Naive thymus-derived CD4-positive, alpha-beta T cell (primary cell): ENCODE results near the gene PASD1. TPM values are rescaled to one million over a fixed set of nuclear protein-coding genes. Genes with fewer than 3 reads are reported as not detected.

Experiments used
- ATAC-seq: fragments of 150-1000 bp; cut with Tn5 transposase; 2 replicates; pipeline ENCODE4 v1.10.0; 2021; ENCODE audit warnings: mild to moderate bottlenecking, moderate library complexity
- CTCF ChIA-PET: fragments of 350-600 bp; sonication (Branson Sonifier 250); formaldehyde crosslinking; loops from one replicate; lab custom pipeline; 2021; ENCODE audit warnings: antibody characterized with exemption; lab: Charles Lee
- POLR2A ChIA-PET: fragments of 350-600 bp; sonication (Branson Sonifier 250); formaldehyde crosslinking; loops from one replicate; lab custom pipeline; 2021; ENCODE audit warnings: antibody characterized with exemption, inconsistent platforms; lab: Charles Lee
- DNase-seq, 9 donors: peaks; one replicate each; pipeline versions ENCODE4 v3.0.0 to v3.0.0-alpha.2; 2020 to 2022; ENCODE audit warnings: mixed read lengths in 1 of 9
- H3K27ac ChIP-seq: one replicate; pipeline ENCODE4 v1.7.0; 2013; ENCODE audit warnings: mild to moderate bottlenecking, low read depth, low read length, moderate library complexity
- H3K27me3 ChIP-seq, 2 donors: one replicate each; pipeline ENCODE4 v1.7.0; 2013; ENCODE audit warnings: low read length in 2 of 2, mild to moderate bottlenecking in 2 of 2, moderate library complexity in 2 of 2; ENCODE audit not compliant: control insufficient read depth in 2 of 2, insufficient read depth in 2 of 2
- H3K36me3 ChIP-seq, 3 experiments: 1 replicate in 2 of 3; 2 replicates in 1 of 3; pipeline ENCODE4 v1.7.0; 2013; ENCODE audit warnings: low read length in 3 of 3, mild to moderate bottlenecking in 3 of 3, moderate library complexity in 1 of 3; ENCODE audit not compliant: insufficient read depth in 3 of 3, control insufficient read depth in 2 of 3
- H3K4me1 ChIP-seq, 2 donors: one replicate each; pipeline ENCODE4 v1.7.0; 2013; ENCODE audit warnings: low read length in 2 of 2, mild to moderate bottlenecking in 2 of 2, moderate library complexity in 1 of 2; ENCODE audit not compliant: control insufficient read depth in 2 of 2, insufficient read depth in 2 of 2
- H3K4me3 ChIP-seq: 2 replicates; pipeline ENCODE4 v1.7.0; 2013; ENCODE audit warnings: mild to moderate bottlenecking, low read length
- H3K9me3 ChIP-seq, 3 experiments: 1 replicate in 2 of 3; 2 replicates in 1 of 3; pipeline ENCODE4 v1.7.0; 2013; ENCODE audit warnings: low read length in 3 of 3; ENCODE audit not compliant: control insufficient read depth in 2 of 3
- H3K27ac Mint-ChIP-seq, 9 donors: one replicate each; pipeline ENCODE4 v1.8.0; 2020 to 2022; ENCODE audit warnings: mixed read lengths in 9 of 9, mild to moderate bottlenecking in 8 of 9, moderate library complexity in 5 of 9, inconsistent platforms in 2 of 9
- H3K27me3 Mint-ChIP-seq, 5 donors: one replicate each; pipeline ENCODE4 v1.8.0; 2021 to 2022; ENCODE audit warnings: mixed read lengths in 5 of 5, mild to moderate bottlenecking in 1 of 5
- H3K36me3 Mint-ChIP-seq, 5 donors: one replicate each; pipeline ENCODE4 v1.8.0; 2020 to 2022; ENCODE audit warnings: mixed read lengths in 5 of 5, mild to moderate bottlenecking in 3 of 5, inconsistent platforms in 1 of 5
- H3K4me1 Mint-ChIP-seq, 7 donors: one replicate each; pipeline ENCODE4 v1.8.0; 2020 to 2022; ENCODE audit warnings: mixed read lengths in 7 of 7, mild to moderate bottlenecking in 3 of 7, inconsistent platforms in 1 of 7
- H3K4me3 Mint-ChIP-seq, 10 donors: one replicate each; pipeline ENCODE4 v1.8.0; 2020 to 2022; ENCODE audit warnings: mild to moderate bottlenecking in 10 of 10, mixed read lengths in 10 of 10, moderate library complexity in 6 of 10, inconsistent platforms in 2 of 10
- H3K9me3 Mint-ChIP-seq, 11 donors: one replicate each; pipeline ENCODE4 v1.8.0; 2020 to 2022; ENCODE audit warnings: mixed read lengths in 11 of 11, mild to moderate bottlenecking in 4 of 11, inconsistent platforms in 1 of 11, moderate library complexity in 1 of 11
- intact Hi-C, 2 donors: fragments of 100-400 bp; cut with micrococcal nuclease; formaldehyde crosslinking; loops; one replicate each; pipeline ENCODE4 v1.15.1; 2023
- polyA plus RNA-seq, 2 donors: library from polyadenylated mRNA; unstranded; fragments of 300-500 nt; fragmentation: Illumina TruSeq; gene quantifications; one replicate each; pipeline ENCODE4 v1.2.3, GENCODE V29; 2021
- total RNA-seq, 6 experiments: library from RNA in 5 of 6; stranded (reverse) in 5 of 6; gene quantifications; 1 replicate in 5 of 6; 2 replicates in 1 of 6; pipeline ENCODE4 v1.2.3 and lab custom pipeline; 2021 to 2026

The PASD1 gene
- total RNA-seq (not detected), polyA plus RNA-seq (not detected), total RNA-seq (lab: John Stamatoyannopoulos, UW) (not detected)

GRCh38 chrX:151563449-151563848, at the start of gene PASD1:
TSS of gene PASD1 (plus strand) at chrX:151563675. CDS start at chrX:151601554, 37,879 bp downstream.
- Histone ChIP-seq H3K36me3 (no peaks in the 10 kb centered on the region), H3K9me3 (no peaks in the 10 kb centered on the region), H3K4me1 (no peaks in the 10 kb centered on the region), H3K27ac (no peak within 1 kb of the TSS), H3K4me3 (no peak within 1 kb of the TSS), H3K27me3 (no peaks in the 10 kb centered on the region)
- DNase-seq, result no peak
- H3K36me3 Mint-ChIP-seq, result no peaks in the 10 kb centered on the region
- ChIA-PET POLR2A (no interaction called here), CTCF (no interaction called here)
- no peaks in the 10 kb centered on the region for H3K27me3 Mint-ChIP-seq
- intact Hi-C loops, result no loop called here
- no peak within 1 kb of the TSS for H3K27ac Mint-ChIP-seq
- H3K4me1 Mint-ChIP-seq, result no peaks in the 10 kb centered on the region
- ATAC-seq, result no peak
- H3K4me3 Mint-ChIP-seq, result no peak within 1 kb of the TSS
- no peaks in the 10 kb centered on the region for H3K9me3 Mint-ChIP-seq

- Mint-ChIP-seq H3K9me3 (peaks cover 0 to 2% (median 0%) of the 10 kb centered on the region in 11 donors), H3K4me1 (peaks cover 0 to 2% (median 0%) of the 10 kb centered on the region in 7 donors), H3K27me3 (peaks cover 0 to 10% (median 6%) of the 10 kb centered on the region in 5 donors), H3K27ac (no peak overlapping the region), H3K36me3 (no peaks in the 10 kb centered on the region), H3K4me3 (no peak overlapping the region)
- Histone ChIP-seq H3K27ac (no peak overlapping the region), H3K4me3 (no peak overlapping the region), H3K27me3 (no peaks in the 10 kb centered on the region), H3K4me1 (no peaks in the 10 kb centered on the region), H3K9me3 (no peaks in the 10 kb centered on the region), H3K36me3 (no peaks in the 10 kb centered on the region)
- ATAC-seq (no peak), DNase-seq (no peak)
- intact Hi-C loops, result no loop called here
- POLR2A ChIA-PET, result no interaction called here
- CTCF ChIA-PET, result no interaction called here
Measured at GRCh38 chrX:151515237-151515636, 48.2 kb upstream of the PASD1 start.

- H3K4me1 Mint-ChIP-seq, result peaks cover 0 to 2% (median 0%) of the 10 kb centered on the region in 7 donors
- Histone ChIP-seq H3K4me1 (no peaks in the 10 kb centered on the region), H3K27me3 (no peaks in the 10 kb centered on the region), H3K27ac (no peak overlapping the region), H3K9me3 (no peaks in the 10 kb centered on the region), H3K4me3 (no peak overlapping the region), H3K36me3 (no peaks in the 10 kb centered on the region)
- peaks cover 0 to 2% (median 0%) of the 10 kb centered on the region in 11 donors for H3K9me3 Mint-ChIP-seq
- ChIA-PET POLR2A (no interaction called here), CTCF (no interaction called here)
- no peak overlapping the region for H3K27ac Mint-ChIP-seq
- H3K36me3 Mint-ChIP-seq, result no peaks in the 10 kb centered on the region
- no peak for ATAC-seq
- no peak for DNase-seq
- intact Hi-C loops, result no loop called here
- H3K27me3 Mint-ChIP-seq, result peaks cover 0 to 7% (median 6%) of the 10 kb centered on the region in 5 donors
- no peak overlapping the region for H3K4me3 Mint-ChIP-seq
Measured at GRCh38 chrX:151516538-151517187, 46.8 kb upstream of the PASD1 start.

- Histone ChIP-seq H3K36me3 (no peaks in the 10 kb centered on the region), H3K27ac (no peak overlapping the region), H3K4me1 (no peaks in the 10 kb centered on the region), H3K9me3 (no peaks in the 10 kb centered on the region), H3K27me3 (no peaks in the 10 kb centered on the region), H3K4me3 (no peak overlapping the region)
- H3K9me3 Mint-ChIP-seq, result peaks cover 0 to 3% (median 0%) of the 10 kb centered on the region in 11 donors
- intact Hi-C loops, result no loop called here
- H3K27ac Mint-ChIP-seq, result no peak overlapping the region
- peaks cover 0 to 2% (median 0%) of the 10 kb centered on the region in 7 donors for H3K4me1 Mint-ChIP-seq
- ChIA-PET CTCF (no interaction called here), POLR2A (no interaction called here)
- DNase-seq (no peak), ATAC-seq (no peak)
- no peak overlapping the region for H3K4me3 Mint-ChIP-seq
- H3K36me3 Mint-ChIP-seq, result no peaks in the 10 kb centered on the region
- peaks cover 3 to 8% (median 6%) of the 10 kb centered on the region in 5 donors for H3K27me3 Mint-ChIP-seq
Measured at GRCh38 chrX:151517421-151517820, 46.1 kb upstream of the PASD1 start.

GRCh38 chrX:151523351-151523750, 40.1 kb upstream of the PASD1 start:
- CTCF ChIA-PET, result no interaction called here
- no peaks in the 10 kb centered on the region for H3K4me1 ChIP-seq
- POLR2A ChIA-PET, result no interaction called here
- ATAC-seq (no peak), DNase-seq (no peak)
- H3K27me3 ChIP-seq, result no peaks in the 10 kb centered on the region
- intact Hi-C loops, result no loop called here
- H3K9me3 ChIP-seq, result no peaks in the 10 kb centered on the region
- H3K4me3 ChIP-seq, result no peak overlapping the region
- Mint-ChIP-seq H3K4me3 (no peak overlapping the region), H3K27ac (no peak overlapping the region), H3K36me3 (no peaks in the 10 kb centered on the region), H3K27me3 (peaks cover 0 to 11% (median 5%) of the 10 kb centered on the region in 5 donors), H3K4me1 (no peaks in the 10 kb centered on the region), H3K9me3 (peaks cover 0 to 2% (median 0%) of the 10 kb centered on the region in 11 donors)
- H3K36me3 ChIP-seq, result no peaks in the 10 kb centered on the region
- no peak overlapping the region for H3K27ac ChIP-seq

- ATAC-seq (no peak), DNase-seq (no peak)
- ChIA-PET CTCF (no interaction called here), POLR2A (no interaction called here)
- H3K4me3 ChIP-seq, result no peak overlapping the region
- H3K4me1 ChIP-seq, result no peaks in the 10 kb centered on the region
- no peaks in the 10 kb centered on the region for H3K36me3 Mint-ChIP-seq
- no peaks in the 10 kb centered on the region for H3K9me3 ChIP-seq
- no peak overlapping the region for H3K27ac ChIP-seq
- H3K27me3 Mint-ChIP-seq, result peaks cover 0 to 15% (median 5%) of the 10 kb centered on the region in 5 donors
- H3K4me3 Mint-ChIP-seq, result no peak overlapping the region
- H3K9me3 Mint-ChIP-seq, result peaks cover 0 to 3% (median 0%) of the 10 kb centered on the region in 11 donors
- no peaks in the 10 kb centered on the region for H3K36me3 ChIP-seq
- H3K27ac Mint-ChIP-seq, result no peak overlapping the region
- intact Hi-C loops, result no loop called here
- H3K27me3 ChIP-seq, result no peaks in the 10 kb centered on the region
- H3K4me1 Mint-ChIP-seq, result no peaks in the 10 kb centered on the region
Measured at GRCh38 chrX:151536571-151536970, 26.9 kb upstream of the PASD1 start.

- Histone ChIP-seq H3K36me3 (no peaks in the 10 kb centered on the region), H3K9me3 (no peaks in the 10 kb centered on the region), H3K27me3 (no peaks in the 10 kb centered on the region), H3K27ac (no peak overlapping the region), H3K4me1 (no peaks in the 10 kb centered on the region), H3K4me3 (no peak overlapping the region)
- intact Hi-C loops, result no loop called here
- Mint-ChIP-seq H3K27me3 (peaks cover 0 to 9% (median 5%) of the 10 kb centered on the region in 5 donors), H3K4me3 (peak overlapping the region in 1 of 10 donors; percentile 51), H3K36me3 (no peaks in the 10 kb centered on the region), H3K4me1 (no peaks in the 10 kb centered on the region), H3K9me3 (peaks cover 0 to 3% (median 0%) of the 10 kb centered on the region in 11 donors), H3K27ac (peak overlapping the region in 1 of 9 donors; percentile 75)
- ATAC-seq (no peak), DNase-seq (no peak)
- ChIA-PET POLR2A (no interaction called here), CTCF (no interaction called here)
Measured at GRCh38 chrX:151537572-151537971, 25.9 kb upstream of the PASD1 start.
